HG03469 (cell line): ENCODE results near the gene SP2.

Experiments
- ATAC-seq: cut with Tn5 transposase; IDR thresholded peaks from one replicate; pipeline ENCODE4 v1.9.1; 2021; ENCODE audit warnings: mild to moderate bottlenecking, moderate library complexity, moderate number of reproducible peaks; ENCODE audit not compliant: unreplicated experiment

SP2 gene

GRCh38 chr17:47969930-47970724, 74.1 kb downstream of the SP2 start:
- ATAC-seq = no peak

GRCh38 chr17:47970725-47971499, 74.9 kb downstream of the SP2 start, which contains the start of gene CDK5RAP3:
CDK5RAP3 (plus strand) TSS chr17:47971113; CDS start chr17:47971147, 34 bp downstream.
- ATAC-seq = peak; percentile 86

- no peak for ATAC-seq
Observed at GRCh38 chr17:47973541-47973940, 77.5 kb downstream of the SP2 start.

- no peak for ATAC-seq
Observed at GRCh38 chr17:47975189-47975822, 79.3 kb downstream of the SP2 start.

GRCh38 chr17:47975823-47976205, 79.8 kb downstream of the SP2 start:
- no peak for ATAC-seq

- no peak for ATAC-seq
Observed at GRCh38 chr17:47978324-47978723, 82.3 kb downstream of the SP2 start.
